Suprapubic skin (tissue), 4 donors: ENCODE data around the gene FAM120B.

Source experiments
- EP300 ChIP-seq: sonication (generic); formaldehyde crosslinking; IDR thresholded peaks from one replicate; pipeline ENCODE4 v1.6.1; 2017; ENCODE audit warnings: antibody characterized with exemption
- POLR2A ChIP-seq, 2 donors: fragments of 450-650 bp; IDR thresholded peaks; one replicate each; pipeline ENCODE4 v1.6.1; 2017; ENCODE audit warnings: antibody characterized with exemption in 2 of 2, mild to moderate bottlenecking in 2 of 2, moderate library complexity in 2 of 2
- POLR2AphosphoS5 ChIP-seq, 3 donors: sonication (generic); formaldehyde crosslinking; IDR thresholded peaks; one replicate each; pipeline ENCODE4 v1.6.1; 2017; ENCODE audit warnings: antibody characterized with exemption in 3 of 3
- TF ChIP-seq, protein P1 (sequence below), 2 donors: fragments of 200-600 bp in 1 of 2; fragments of 450-650 bp in 1 of 2; sonication (generic) in 1 of 2; IDR thresholded peaks; one replicate each; pipeline ENCODE4 v1.5.1; 2016 to 2019; ENCODE audit warnings: antibody characterized with exemption in 2 of 2, mild to moderate bottlenecking in 1 of 2, moderate library complexity in 1 of 2

DNA sequence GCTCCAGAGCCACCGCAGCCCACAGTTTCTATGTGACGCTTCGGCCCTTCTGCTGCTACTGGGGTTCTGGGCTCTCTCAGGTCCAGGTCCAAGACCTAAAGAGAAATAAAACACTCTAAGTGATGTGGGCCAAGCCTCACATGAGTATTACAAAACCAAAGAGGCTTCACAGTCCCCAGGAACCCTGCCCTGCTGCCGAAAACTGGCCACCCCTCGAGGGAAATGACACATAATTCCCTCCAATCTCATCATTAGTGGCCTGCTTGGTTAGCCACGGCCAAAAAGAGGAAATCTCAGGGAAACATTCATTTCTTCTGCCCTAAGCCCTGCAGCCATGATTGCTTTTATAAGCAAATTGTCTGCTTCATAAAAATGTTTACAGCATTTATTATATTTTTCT, 48.2 kb upstream of the FAM120B start:
- TF ChIP-seq POLR2AphosphoS5 (IDR thresholded peaks at IDR 0.05) (no peak), POLR2A (IDR thresholded peaks at IDR 0.05) (no peak), EP300 (no peak)
- TF ChIP-seq, protein P1, sequence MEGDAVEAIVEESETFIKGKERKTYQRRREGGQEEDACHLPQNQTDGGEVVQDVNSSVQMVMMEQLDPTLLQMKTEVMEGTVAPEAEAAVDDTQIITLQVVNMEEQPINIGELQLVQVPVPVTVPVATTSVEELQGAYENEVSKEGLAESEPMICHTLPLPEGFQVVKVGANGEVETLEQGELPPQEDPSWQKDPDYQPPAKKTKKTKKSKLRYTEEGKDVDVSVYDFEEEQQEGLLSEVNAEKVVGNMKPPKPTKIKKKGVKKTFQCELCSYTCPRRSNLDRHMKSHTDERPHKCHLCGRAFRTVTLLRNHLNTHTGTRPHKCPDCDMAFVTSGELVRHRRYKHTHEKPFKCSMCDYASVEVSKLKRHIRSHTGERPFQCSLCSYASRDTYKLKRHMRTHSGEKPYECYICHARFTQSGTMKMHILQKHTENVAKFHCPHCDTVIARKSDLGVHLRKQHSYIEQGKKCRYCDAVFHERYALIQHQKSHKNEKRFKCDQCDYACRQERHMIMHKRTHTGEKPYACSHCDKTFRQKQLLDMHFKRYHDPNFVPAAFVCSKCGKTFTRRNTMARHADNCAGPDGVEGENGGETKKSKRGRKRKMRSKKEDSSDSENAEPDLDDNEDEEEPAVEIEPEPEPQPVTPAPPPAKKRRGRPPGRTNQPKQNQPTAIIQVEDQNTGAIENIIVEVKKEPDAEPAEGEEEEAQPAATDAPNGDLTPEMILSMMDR (IDR thresholded peaks at IDR 0.05) = no peak
